HL-60 (cell line): ENCODE data around the gene KIF1B.

Source experiments
- CTCF ChIP-seq: IDR thresholded peaks from one replicate; pipeline ENCODE4 v1.5.1; 2011; ENCODE audit warnings: low read length, control low read depth, inconsistent platforms; ENCODE audit not compliant: insufficient read depth
- GABPA ChIP-seq: IDR thresholded peaks from 2 replicates; pipeline ENCODE4 v1.6.1; 2012; ENCODE audit warnings: low read depth
- REST ChIP-seq: IDR thresholded peaks from 2 replicates; pipeline ENCODE4 v1.6.1; 2012; ENCODE audit warnings: low read depth; ENCODE audit not compliant: insufficient replicate concordance

DNA sequence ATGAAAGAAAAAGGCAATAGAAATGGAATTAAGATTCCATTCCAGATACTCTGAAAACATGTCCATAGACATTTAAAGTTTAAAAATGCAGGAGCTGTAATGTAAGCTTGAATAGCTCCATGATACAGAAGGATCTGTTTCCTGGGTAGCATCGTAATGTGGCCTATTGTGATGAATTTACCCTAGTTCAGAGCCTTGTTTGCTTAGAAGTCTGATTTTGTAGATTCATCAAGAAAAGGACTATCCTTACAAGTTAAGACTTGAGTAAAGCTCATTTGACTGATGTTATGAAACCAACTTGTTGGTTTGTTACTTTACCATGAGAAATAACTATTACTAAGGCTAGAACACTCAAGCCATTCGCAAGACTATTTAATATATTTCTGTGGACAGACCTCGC is 55.5 kb downstream of the KIF1B start:
- TF ChIP-seq GABPA: no peak
- no peak for TF ChIP-seq CTCF
- no peak for TF ChIP-seq REST
